ENCODE results near the gene DHDH. TPM values are rescaled to one million over a fixed set of nuclear protein-coding genes. Genes with fewer than 3 reads are reported as not detected.

The DHDH gene
- total and polyA plus RNA-seq, 4 donors: 0.59 to 4.6 (median 2.0) TPM

DNA sequence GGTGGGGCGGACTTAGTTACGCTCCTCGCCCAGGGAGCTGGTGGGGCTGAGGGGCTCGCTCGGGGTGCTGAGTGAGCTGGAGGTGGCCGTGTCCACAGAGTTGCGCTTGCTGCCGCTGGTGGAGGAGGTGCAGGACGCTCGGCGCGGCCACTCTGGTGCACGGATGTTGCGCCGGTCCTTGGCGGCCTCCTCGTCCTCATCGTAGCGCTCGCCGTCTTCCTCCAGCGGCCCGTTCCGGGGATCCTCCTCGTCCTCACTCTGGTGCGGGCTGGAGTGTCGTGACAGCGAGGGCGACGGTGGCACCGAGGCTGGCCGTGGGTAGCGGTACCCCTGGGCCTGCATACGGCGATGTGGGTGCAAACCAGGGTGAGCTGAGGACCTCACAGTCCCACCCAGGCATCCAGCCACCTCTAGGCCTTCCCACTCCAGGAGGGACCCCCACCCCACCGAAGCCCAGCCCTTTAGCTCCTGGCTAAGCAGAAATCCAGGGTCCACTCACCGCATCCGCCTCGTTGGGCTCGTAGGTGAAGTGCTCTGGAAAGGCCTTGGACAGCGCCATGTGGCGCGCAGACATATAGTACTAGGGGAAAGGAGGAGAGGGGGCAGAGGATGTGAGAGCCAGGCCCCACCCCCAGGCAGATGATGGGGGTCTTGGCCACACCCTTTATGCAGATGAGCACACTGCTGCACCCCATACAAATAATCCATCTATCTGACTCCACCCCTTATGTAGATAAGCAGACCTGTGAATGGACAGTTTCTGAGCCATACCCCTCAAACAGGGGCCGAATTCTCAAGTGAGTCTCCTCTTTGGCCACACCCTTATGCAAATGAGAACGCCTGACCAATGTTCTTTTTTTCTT is 36.0 kb downstream of the DHDH start:
- H3K9me3 ChIP-seq (ENCODE audit: control insufficient read depth, insufficient read depth, low read length): no peaks in the 10 kb centered on the region
- peaks cover 68% of the 10 kb centered on the region for H3K36me3 ChIP-seq (ENCODE audit: control insufficient read depth, insufficient read depth, low read length)
- no peaks in the 10 kb centered on the region for H3K27me3 ChIP-seq (ENCODE audit: control insufficient read depth, insufficient read depth, low read length)
- peaks cover 20% of the 10 kb centered on the region for H3K4me1 ChIP-seq (ENCODE audit: control insufficient read depth, insufficient read depth, low read length)
- H3K4me3 ChIP-seq (ENCODE audit: low read depth, low read length): no peak overlapping the region
- no peak for DNase-seq (ENCODE audit: low read depth in 4 of 6, low spot score in 6 of 6)
- no peak overlapping the region for H3K27ac ChIP-seq (ENCODE audit: low read depth, low read length)
- WGBS (ENCODE audit: insufficient coverage): 95% methylated on average over 38 of the region's 45 CpGs

DNA sequence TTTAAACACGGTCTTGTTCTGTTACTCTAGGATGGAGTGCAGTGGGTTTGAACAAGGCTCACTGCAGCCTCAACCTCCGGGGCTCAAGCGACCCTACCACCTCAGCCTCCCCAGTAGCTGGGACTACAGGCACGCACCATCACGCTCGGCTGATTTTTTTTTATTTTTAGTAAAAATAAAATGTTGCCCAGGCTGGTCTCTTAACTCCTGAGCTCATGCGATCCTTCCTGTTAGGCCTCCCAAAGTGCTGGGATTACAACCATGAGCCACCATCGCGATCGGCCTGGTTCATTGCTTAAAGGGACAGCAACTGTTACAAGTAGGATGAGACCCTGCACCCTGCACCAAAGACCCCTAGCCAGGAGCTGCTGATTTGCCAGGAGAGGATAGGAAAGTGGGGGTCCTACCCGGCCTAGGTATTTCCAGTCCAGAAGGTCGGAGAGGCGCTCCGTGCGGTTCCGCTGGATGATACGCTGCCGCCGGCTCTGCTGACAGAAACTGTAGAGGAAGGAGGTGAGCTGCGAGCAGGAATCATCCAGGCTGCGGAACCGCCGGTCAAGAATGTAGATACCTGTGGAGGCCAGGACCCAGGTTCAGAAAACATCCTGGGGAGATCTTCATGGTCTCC is 36.8 kb downstream of the DHDH start:
- H3K36me3 ChIP-seq (ENCODE audit: control insufficient read depth, insufficient read depth, low read length): peaks cover 73% of the 10 kb centered on the region
- WGBS (ENCODE audit: insufficient coverage): 95% methylated on average over 20 of the region's 23 CpGs
- H3K4me3 ChIP-seq (ENCODE audit: low read depth, low read length): no peak overlapping the region
- peaks cover 16% of the 10 kb centered on the region for H3K4me1 ChIP-seq (ENCODE audit: control insufficient read depth, insufficient read depth, low read length)
- DNase-seq (ENCODE audit: low read depth in 4 of 6, low spot score in 6 of 6): no peak
- no peak overlapping the region for H3K27ac ChIP-seq (ENCODE audit: low read depth, low read length)
- H3K27me3 ChIP-seq (ENCODE audit: control insufficient read depth, insufficient read depth, low read length): no peaks in the 10 kb centered on the region
- no peaks in the 10 kb centered on the region for H3K9me3 ChIP-seq (ENCODE audit: control insufficient read depth, insufficient read depth, low read length)

DNA sequence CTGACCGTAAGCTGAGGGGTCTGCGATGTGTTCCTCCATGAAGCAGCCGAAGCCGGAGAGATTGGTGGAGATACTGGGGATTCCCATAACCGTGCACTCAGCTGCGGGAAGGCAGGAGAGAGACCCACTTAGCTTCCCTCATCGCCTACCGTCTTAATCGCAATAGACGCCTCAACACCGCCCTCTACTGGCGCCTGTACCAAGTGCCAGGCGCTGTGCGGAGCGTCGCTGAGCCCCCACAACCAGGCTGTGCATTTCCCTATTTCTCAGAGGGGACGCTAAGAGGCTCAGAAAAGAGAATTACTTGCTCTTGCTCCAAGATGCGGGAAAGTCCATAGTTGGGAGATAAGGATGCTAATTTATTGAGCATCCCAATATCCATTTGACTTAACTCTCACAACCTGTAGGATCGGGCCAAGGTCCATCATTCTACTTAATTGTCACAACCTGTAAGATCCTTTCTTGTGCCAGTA is 37.5 kb downstream of the DHDH start:
- H3K9me3 ChIP-seq (ENCODE audit: control insufficient read depth, insufficient read depth, low read length): no peaks in the 10 kb centered on the region
- H3K4me3 ChIP-seq (ENCODE audit: low read depth, low read length): no peak overlapping the region
- no peaks in the 10 kb centered on the region for H3K27me3 ChIP-seq (ENCODE audit: control insufficient read depth, insufficient read depth, low read length)
- H3K4me1 ChIP-seq (ENCODE audit: control insufficient read depth, insufficient read depth, low read length): peaks cover 14% of the 10 kb centered on the region
- 13% methylated on average over 14 of the region's 19 CpGs for WGBS (ENCODE audit: insufficient coverage)
- DNase-seq (ENCODE audit: low read depth in 4 of 6, low spot score in 6 of 6): peak in 4 of 6 donors; percentile 77 to 94 (median 86)
- H3K36me3 ChIP-seq (ENCODE audit: control insufficient read depth, insufficient read depth, low read length): peaks cover 73% of the 10 kb centered on the region
- H3K27ac ChIP-seq (ENCODE audit: low read depth, low read length): no peak overlapping the region

GRCh38 chr19:48975947-48976847 is 42.7 kb downstream of the DHDH start:
- H3K9me3 ChIP-seq (ENCODE audit: control insufficient read depth, insufficient read depth, low read length): no peaks in the 10 kb centered on the region
- WGBS (ENCODE audit: insufficient coverage): 77% methylated on average over 7 of the region's 13 CpGs
- peak in 2 of 6 donors; percentile 65 to 88 for DNase-seq (ENCODE audit: low read depth in 4 of 6, low spot score in 6 of 6)
- no peak overlapping the region for H3K4me3 ChIP-seq (ENCODE audit: low read depth, low read length)
- H3K27ac ChIP-seq (ENCODE audit: low read depth, low read length): no peak overlapping the region
- H3K36me3 ChIP-seq (ENCODE audit: control insufficient read depth, insufficient read depth, low read length): peaks cover 66% of the 10 kb centered on the region
- H3K27me3 ChIP-seq (ENCODE audit: control insufficient read depth, insufficient read depth, low read length): no peaks in the 10 kb centered on the region
- H3K4me1 ChIP-seq (ENCODE audit: control insufficient read depth, insufficient read depth, low read length): no peaks in the 10 kb centered on the region

DNA sequence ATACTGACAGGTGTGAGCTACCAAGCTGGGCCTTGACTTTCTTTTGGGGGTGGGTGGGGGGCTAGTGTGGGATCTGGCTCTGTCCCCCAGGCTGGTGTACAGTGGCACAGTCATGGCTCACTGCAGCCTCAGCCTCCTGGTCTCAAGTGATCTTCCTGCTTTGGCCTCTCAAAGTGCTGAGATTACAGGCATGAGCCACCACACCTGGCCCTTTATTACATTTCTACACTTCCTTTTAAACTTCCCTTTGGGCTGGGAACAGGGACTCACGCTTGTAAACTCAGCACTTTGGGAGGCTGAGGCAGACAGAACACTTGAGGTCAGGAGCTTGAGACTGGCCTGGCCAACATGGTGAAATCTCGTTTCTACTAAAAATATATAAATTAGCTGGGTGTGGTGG is 43.6 kb downstream of the DHDH start:
- Histone ChIP-seq H3K27ac (ENCODE audit: low read depth, low read length) (no peak overlapping the region), H3K4me3 (ENCODE audit: low read depth, low read length) (no peak overlapping the region), H3K4me1 (ENCODE audit: control insufficient read depth, insufficient read depth, low read length) (no peaks in the 10 kb centered on the region), H3K36me3 (ENCODE audit: control insufficient read depth, insufficient read depth, low read length) (peaks cover 68% of the 10 kb centered on the region), H3K9me3 (ENCODE audit: control insufficient read depth, insufficient read depth, low read length) (no peaks in the 10 kb centered on the region), H3K27me3 (ENCODE audit: control insufficient read depth, insufficient read depth, low read length) (no peaks in the 10 kb centered on the region)
- no peak for DNase-seq (ENCODE audit: low read depth in 4 of 6, low spot score in 6 of 6)
- no CpG with 5 or more reads among the region's 2 CpGs for WGBS (ENCODE audit: insufficient coverage)

- H3K9me3 ChIP-seq (ENCODE audit: control insufficient read depth, insufficient read depth, low read length): no peaks in the 10 kb centered on the region
- no peaks in the 10 kb centered on the region for H3K27me3 ChIP-seq (ENCODE audit: control insufficient read depth, insufficient read depth, low read length)
- H3K36me3 ChIP-seq (ENCODE audit: control insufficient read depth, insufficient read depth, low read length): peaks cover 81% of the 10 kb centered on the region
- H3K27ac ChIP-seq (ENCODE audit: low read depth, low read length): no peak overlapping the region
- 91% methylated on average over 5 of the region's 9 CpGs for WGBS (ENCODE audit: insufficient coverage)
- no peak for DNase-seq (ENCODE audit: low read depth in 4 of 6, low spot score in 6 of 6)
- H3K4me3 ChIP-seq (ENCODE audit: low read depth, low read length): no peak overlapping the region
- no peaks in the 10 kb centered on the region for H3K4me1 ChIP-seq (ENCODE audit: control insufficient read depth, insufficient read depth, low read length)
Observed at GRCh38 chr19:48982280-48982679, 48.8 kb downstream of the DHDH start.

- H3K27me3 ChIP-seq (ENCODE audit: control insufficient read depth, insufficient read depth, low read length): no peaks in the 10 kb centered on the region
- H3K36me3 ChIP-seq (ENCODE audit: control insufficient read depth, insufficient read depth, low read length): peaks cover 88% of the 10 kb centered on the region
- no peak for DNase-seq (ENCODE audit: low read depth in 4 of 6, low spot score in 6 of 6)
- no peaks in the 10 kb centered on the region for H3K9me3 ChIP-seq (ENCODE audit: control insufficient read depth, insufficient read depth, low read length)
- no peak overlapping the region for H3K4me3 ChIP-seq (ENCODE audit: low read depth, low read length)
- 94% methylated on average over 13 of the region's 13 CpGs for WGBS (ENCODE audit: insufficient coverage)
- H3K4me1 ChIP-seq (ENCODE audit: control insufficient read depth, insufficient read depth, low read length): peaks cover 3% of the 10 kb centered on the region
- no peak overlapping the region for H3K27ac ChIP-seq (ENCODE audit: low read depth, low read length)
Observed at GRCh38 chr19:48985711-48986110, 52.2 kb downstream of the DHDH start.

- H3K27me3 ChIP-seq (ENCODE audit: control insufficient read depth, insufficient read depth, low read length): no peaks in the 10 kb centered on the region
- DNase-seq (ENCODE audit: low read depth in 4 of 6, low spot score in 6 of 6): no peak
- H3K4me1 ChIP-seq (ENCODE audit: control insufficient read depth, insufficient read depth, low read length): peaks cover 8% of the 10 kb centered on the region
- H3K9me3 ChIP-seq (ENCODE audit: control insufficient read depth, insufficient read depth, low read length): no peaks in the 10 kb centered on the region
- WGBS (ENCODE audit: insufficient coverage): 85% methylated on average over 1 of the region's 3 CpGs
- no peak overlapping the region for H3K4me3 ChIP-seq (ENCODE audit: low read depth, low read length)
- no peak overlapping the region for H3K27ac ChIP-seq (ENCODE audit: low read depth, low read length)
- H3K36me3 ChIP-seq (ENCODE audit: control insufficient read depth, insufficient read depth, low read length): peaks cover 90% of the 10 kb centered on the region
Observed at GRCh38 chr19:48986211-48986610, 52.7 kb downstream of the DHDH start.

DNA sequence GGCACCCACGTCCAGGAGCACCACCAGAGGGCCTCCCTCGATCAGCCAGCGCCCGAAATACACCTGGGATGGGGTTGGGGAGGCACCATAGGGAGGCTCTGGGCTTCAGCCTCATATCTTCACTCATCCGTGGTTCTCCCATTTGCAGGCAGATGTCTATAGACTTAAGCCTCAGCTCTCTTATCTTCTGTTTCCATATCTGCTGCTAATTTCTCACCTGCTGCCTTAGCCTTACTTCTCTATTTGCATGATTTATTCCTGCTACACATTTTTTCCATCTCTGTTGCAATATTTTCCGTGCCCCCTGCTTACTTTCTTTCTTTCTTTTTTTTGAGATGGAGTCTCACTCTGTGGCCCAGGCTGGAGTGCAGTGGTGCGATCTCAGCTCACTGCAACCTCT is 53.8 kb downstream of the DHDH start:
- Histone ChIP-seq H3K4me1 (ENCODE audit: control insufficient read depth, insufficient read depth, low read length) (peaks cover 19% of the 10 kb centered on the region), H3K9me3 (ENCODE audit: control insufficient read depth, insufficient read depth, low read length) (no peaks in the 10 kb centered on the region), H3K36me3 (ENCODE audit: control insufficient read depth, insufficient read depth, low read length) (peaks cover 81% of the 10 kb centered on the region), H3K27ac (ENCODE audit: low read depth, low read length) (no peak overlapping the region), H3K27me3 (ENCODE audit: control insufficient read depth, insufficient read depth, low read length) (no peaks in the 10 kb centered on the region), H3K4me3 (ENCODE audit: low read depth, low read length) (no peak overlapping the region)
- 98% methylated on average over 4 of the region's 7 CpGs for WGBS (ENCODE audit: insufficient coverage)
- no peak for DNase-seq (ENCODE audit: low read depth in 4 of 6, low spot score in 6 of 6)
